Esophagus squamous epithelium (tissue), 5 donors: ENCODE measurements around the gene RBFOX2. TPM values are rescaled to one million over a fixed set of nuclear protein-coding genes. Genes with fewer than 3 reads are reported as not detected.
"Not testable (repeated sequence)": the region's sequence is repeated elsewhere in the genome, so short reads cannot be mapped to it uniquely, and the experiment has no call there.

Experiments
- DNase-seq: peaks from one replicate; lab custom pipeline; 2025; lab: John Stamatoyannopoulos, UW
- H3K27ac ChIP-seq, 4 donors: fragments of 200-600 bp; sonication (generic); one replicate each; pipeline ENCODE4 v1.5.1; 2016 to 2019; ENCODE audit warnings: mild to moderate bottlenecking in 1 of 4
- H3K27me3 ChIP-seq, 4 donors: fragments of 200-600 bp; sonication (generic); 1 replicate in 3 of 4; 2 replicates in 1 of 4; pipeline versions ENCODE4 v1.5.1 to v1.6.0; 2017 to 2021; ENCODE audit warnings: antibody characterized with exemption in 1 of 4
- H3K36me3 ChIP-seq, 3 donors: fragments of 200-600 bp; sonication (generic); one replicate each; pipeline ENCODE4 v1.5.1; 2016 to 2019
- H3K4me1 ChIP-seq, 3 donors: fragments of 200-600 bp; sonication (generic); one replicate each; pipeline ENCODE4 v1.5.1; 2017 to 2019
- H3K4me3 ChIP-seq, 4 donors: fragments of 200-600 bp; sonication (generic); 1 replicate in 3 of 4; 2 replicates in 1 of 4; pipeline ENCODE4 v1.5.1; 2016 to 2019; ENCODE audit warnings: mild to moderate bottlenecking in 2 of 4, moderate library complexity in 1 of 4
- H3K9me3 ChIP-seq, 3 donors: fragments of 200-600 bp; sonication (generic); one replicate each; pipeline ENCODE4 v1.5.1; 2016 to 2019
- CTCF ChIP-seq, 6 experiments: fragments of 450-650 bp in 4 of 6; fragments of 200-600 bp in 2 of 6; sonication (generic) in 2 of 6; IDR thresholded peaks; one replicate each; pipeline ENCODE4 v1.5.1; 2016 to 2019; ENCODE audit warnings: antibody characterized with exemption in 6 of 6, mild to moderate bottlenecking in 4 of 6, moderate library complexity in 4 of 6
- POLR2A ChIP-seq, 4 donors: fragments of 450-650 bp; IDR thresholded peaks; one replicate each; pipeline ENCODE4 v1.6.1; 2017; ENCODE audit warnings: antibody characterized with exemption in 4 of 4, mild to moderate bottlenecking in 4 of 4, moderate library complexity in 3 of 4
- WGBS, 2 donors: methylation state at CpG; one replicate each; pipeline ENCODE4 v1.1.5; 2018; 5-methylcytosine and 5-hydroxymethylcytosine counted together
- intact Hi-C: fragments of 100-400 bp; cut with DNase I; formaldehyde crosslinking; loops from one replicate; pipeline ENCODE4 v1.15.0; 2022
- total RNA-seq, 4 donors: library from RNA; depleted of rRNA; stranded (reverse); fragments of >200 nt; gene quantifications; one replicate each; pipeline ENCODE4 v1.1.0, GENCODE V29; 2016
- donor health status: DM: yes; HTN: yes; CAD: no.

The RBFOX2 gene
- total RNA-seq, 4 donors from 2014 or later = 33.3 to 69.6 (median 46.3) TPM

GRCh38 chr22:35708453-35708852 is 320.2 kb downstream of the RBFOX2 start:
- Histone ChIP-seq H3K4me3 (no peak overlapping the region), H3K27me3 (no peaks in the 10 kb centered on the region), H3K9me3 (peaks cover 0 to 6% (median 5%) of the 10 kb centered on the region in 3 donors), H3K4me1 (no peaks in the 10 kb centered on the region), H3K36me3 (no peaks in the 10 kb centered on the region), H3K27ac (no peak overlapping the region)
- intact Hi-C loops = no loop called here
- WGBS, 2 donors = 57 to 62% methylated on average over 6 to 7 of the region's 7 CpGs
- no peak for DNase-seq
- TF ChIP-seq CTCF (IDR thresholded peaks at IDR 0.05) (no peak), POLR2A (IDR thresholded peaks at IDR 0.05) (no peak)

DNA sequence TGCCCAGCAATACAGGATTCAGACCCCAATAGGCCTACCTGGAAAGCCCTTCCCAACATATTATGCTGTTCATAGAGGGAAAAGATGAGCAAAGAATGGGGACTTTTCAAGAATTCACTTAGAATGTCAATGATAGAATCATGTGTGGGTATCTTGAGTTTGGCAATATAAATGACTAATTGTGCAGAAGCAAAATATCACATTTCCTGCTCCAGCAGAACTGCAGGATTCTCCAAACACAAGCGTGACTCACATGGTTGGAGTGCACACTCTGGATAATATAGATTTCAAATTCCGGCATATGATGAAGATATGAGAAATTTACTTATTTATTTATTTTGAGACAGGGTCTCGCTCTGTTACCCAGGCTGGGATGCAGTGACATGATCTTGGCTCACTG is 323.5 kb downstream of the RBFOX2 start:
- H3K36me3 ChIP-seq = no peaks in the 10 kb centered on the region
- intact Hi-C loops = no loop called here
- no peaks in the 10 kb centered on the region for H3K9me3 ChIP-seq
- H3K4me3 ChIP-seq = no peak overlapping the region
- 85 to 90% methylated on average over 3 of the region's 3 CpGs for WGBS, 2 donors
- no peaks in the 10 kb centered on the region for H3K27me3 ChIP-seq
- TF ChIP-seq CTCF (IDR thresholded peaks at IDR 0.05) (no peak), POLR2A (IDR thresholded peaks at IDR 0.05) (no peak)
- H3K4me1 ChIP-seq = no peaks in the 10 kb centered on the region
- no peak overlapping the region for H3K27ac ChIP-seq
- DNase-seq = no peak

DNA sequence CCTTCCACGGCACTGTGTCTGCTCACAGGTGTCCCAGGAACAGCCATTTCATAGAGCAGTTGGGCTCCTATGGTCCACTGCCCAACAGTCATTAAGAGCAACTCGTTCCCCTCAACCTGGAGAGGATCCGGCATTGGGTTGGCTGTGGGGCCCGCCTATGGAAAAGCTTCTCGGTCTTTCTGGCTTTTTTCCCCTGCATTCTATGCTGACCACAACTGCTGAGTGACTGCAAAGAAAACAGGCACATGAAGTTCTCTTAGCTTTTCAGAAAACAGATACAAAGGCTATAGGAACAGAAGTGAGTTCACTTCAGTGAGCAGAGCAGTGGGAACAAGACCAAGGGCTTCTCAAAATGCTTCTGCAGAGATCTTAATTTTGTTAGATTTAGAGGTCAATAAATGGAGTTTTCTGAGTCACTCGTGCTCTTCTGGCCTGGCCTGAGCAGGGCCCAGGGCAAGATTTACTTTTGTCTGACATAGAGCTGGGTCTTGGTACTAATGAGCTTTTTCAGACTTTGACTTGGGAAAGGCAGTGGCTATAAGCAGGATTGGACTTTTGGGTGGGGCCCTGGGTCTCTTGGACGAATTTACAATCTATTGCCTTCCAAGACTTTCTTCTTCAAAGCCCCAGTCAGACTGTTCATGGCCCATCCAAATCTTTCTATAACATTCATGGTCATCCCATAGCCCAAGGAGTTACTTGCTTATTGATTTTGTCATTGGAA is 324.6 kb downstream of the RBFOX2 start:
- intact Hi-C loops = no loop called here
- WGBS, 2 donors = 53 to 72% methylated on average over 2 to 6 of the region's 7 CpGs
- DNase-seq = no peak

DNA sequence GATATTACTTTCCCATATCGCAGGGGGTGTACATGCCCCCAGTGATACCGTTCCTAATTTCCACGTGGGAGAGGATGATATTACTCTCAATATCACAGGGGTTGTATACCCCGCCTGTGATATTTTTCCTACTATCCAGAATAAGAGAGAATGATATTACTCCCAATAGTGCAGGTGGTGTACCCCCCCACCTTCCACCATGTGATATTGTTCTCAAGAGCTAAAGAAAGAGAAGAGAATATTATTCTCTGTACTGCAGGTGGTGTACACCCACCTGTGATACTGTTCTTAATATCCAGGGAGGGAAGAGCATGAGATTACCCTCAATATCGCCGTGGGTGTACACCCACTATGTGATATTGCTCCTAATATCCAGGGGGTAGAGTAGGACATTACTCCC is 328.8 kb downstream of the RBFOX2 start:
- H3K9me3 ChIP-seq, H3K27ac ChIP-seq, H3K27me3 ChIP-seq, H3K4me1 ChIP-seq, DNase-seq, intact Hi-C loops, H3K36me3 ChIP-seq, H3K4me3 ChIP-seq: not testable (repeated sequence)
- 71 to 79% methylated on average over 4 to 6 of the region's 6 CpGs for WGBS, 2 donors

More for the DNA sequence above, 324.6 kb downstream of the RBFOX2 start:
- H3K9me3 ChIP-seq = no peaks in the 10 kb centered on the region
- H3K36me3 ChIP-seq = no peaks in the 10 kb centered on the region
- H3K27me3 ChIP-seq = no peaks in the 10 kb centered on the region
- no peaks in the 10 kb centered on the region for H3K4me1 ChIP-seq
- H3K27ac ChIP-seq = no peak overlapping the region
- TF ChIP-seq CTCF (IDR thresholded peaks at IDR 0.05) (no peak), POLR2A (IDR thresholded peaks at IDR 0.05) (no peak)
- H3K4me3 ChIP-seq = no peak overlapping the region

- intact Hi-C loops = no loop called here
- H3K4me3 ChIP-seq = no peak overlapping the region
- H3K27ac ChIP-seq = no peak overlapping the region
- peaks cover 0 to 9% (median 0%) of the 10 kb centered on the region in 4 donors for H3K27me3 ChIP-seq
- WGBS, 2 donors = 76 to 87% methylated on average over 13 to 14 of the region's 14 CpGs
- H3K36me3 ChIP-seq = no peaks in the 10 kb centered on the region
- no peaks in the 10 kb centered on the region for H3K4me1 ChIP-seq
- no peaks in the 10 kb centered on the region for H3K9me3 ChIP-seq
- DNase-seq = no peak
- TF ChIP-seq CTCF (IDR thresholded peaks at IDR 0.05) = no peak
- TF ChIP-seq POLR2A (IDR thresholded peaks at IDR 0.05) = no peak
Measured at GRCh38 chr22:35697142-35697541, 331.5 kb downstream of the RBFOX2 start.
